ENCODE measurements around the gene FKBP9. TPM values are rescaled to one million over a fixed set of nuclear protein-coding genes. Genes with fewer than 3 reads are reported as not detected.
"Not testable (repeated sequence)": the region's sequence is repeated elsewhere in the genome, so short reads cannot be mapped to it uniquely, and the experiment has no call there.

Gene FKBP9
- polyA plus RNA-seq, 3 donors: 189 to 211 (median 195) TPM

DNA sequence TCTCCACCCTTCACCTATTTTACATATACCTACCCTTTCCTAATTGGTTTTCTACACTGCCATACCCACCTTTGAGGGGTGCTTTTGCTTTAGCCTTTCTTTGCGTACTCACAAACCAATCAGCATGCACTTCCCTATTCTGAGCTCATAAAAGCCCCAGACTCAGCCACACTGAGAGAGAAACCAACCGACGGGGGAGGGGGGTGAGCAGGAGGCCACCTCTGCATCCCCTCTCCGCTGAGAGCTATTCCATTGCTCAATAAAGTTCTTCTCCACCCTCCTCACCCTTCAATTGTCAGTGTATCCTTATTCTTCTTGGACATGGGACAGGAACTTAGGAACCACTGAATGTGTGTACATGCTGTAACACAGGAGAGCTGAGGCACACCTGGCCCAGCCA, 9.0 kb upstream of the FKBP9 start:
- DNase-seq (ENCODE audit: low read depth in 3 of 3, low spot score in 2 of 3): no peak

DNA sequence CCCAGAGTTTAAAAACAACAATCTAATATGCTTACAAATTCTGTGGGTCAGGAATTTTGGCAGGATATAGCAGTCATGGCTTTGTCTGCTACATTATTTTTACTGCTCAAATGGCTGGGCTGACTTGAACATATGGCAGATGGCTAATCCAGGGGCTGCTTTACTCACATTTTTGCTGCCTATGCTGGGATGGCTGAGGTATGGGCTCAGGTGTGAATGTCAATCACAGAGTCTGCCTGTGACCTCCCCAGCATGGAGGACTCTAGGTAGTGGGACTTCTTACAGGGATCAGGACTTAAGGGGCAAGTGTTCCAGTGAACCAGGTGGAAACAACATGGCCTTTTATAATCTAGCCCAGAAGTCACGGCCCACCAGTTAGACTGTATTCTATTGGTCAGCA, 4.4 kb upstream of the FKBP9 start:
- DNase-seq (ENCODE audit: low read depth in 3 of 3, low spot score in 2 of 3): no peak

DNA sequence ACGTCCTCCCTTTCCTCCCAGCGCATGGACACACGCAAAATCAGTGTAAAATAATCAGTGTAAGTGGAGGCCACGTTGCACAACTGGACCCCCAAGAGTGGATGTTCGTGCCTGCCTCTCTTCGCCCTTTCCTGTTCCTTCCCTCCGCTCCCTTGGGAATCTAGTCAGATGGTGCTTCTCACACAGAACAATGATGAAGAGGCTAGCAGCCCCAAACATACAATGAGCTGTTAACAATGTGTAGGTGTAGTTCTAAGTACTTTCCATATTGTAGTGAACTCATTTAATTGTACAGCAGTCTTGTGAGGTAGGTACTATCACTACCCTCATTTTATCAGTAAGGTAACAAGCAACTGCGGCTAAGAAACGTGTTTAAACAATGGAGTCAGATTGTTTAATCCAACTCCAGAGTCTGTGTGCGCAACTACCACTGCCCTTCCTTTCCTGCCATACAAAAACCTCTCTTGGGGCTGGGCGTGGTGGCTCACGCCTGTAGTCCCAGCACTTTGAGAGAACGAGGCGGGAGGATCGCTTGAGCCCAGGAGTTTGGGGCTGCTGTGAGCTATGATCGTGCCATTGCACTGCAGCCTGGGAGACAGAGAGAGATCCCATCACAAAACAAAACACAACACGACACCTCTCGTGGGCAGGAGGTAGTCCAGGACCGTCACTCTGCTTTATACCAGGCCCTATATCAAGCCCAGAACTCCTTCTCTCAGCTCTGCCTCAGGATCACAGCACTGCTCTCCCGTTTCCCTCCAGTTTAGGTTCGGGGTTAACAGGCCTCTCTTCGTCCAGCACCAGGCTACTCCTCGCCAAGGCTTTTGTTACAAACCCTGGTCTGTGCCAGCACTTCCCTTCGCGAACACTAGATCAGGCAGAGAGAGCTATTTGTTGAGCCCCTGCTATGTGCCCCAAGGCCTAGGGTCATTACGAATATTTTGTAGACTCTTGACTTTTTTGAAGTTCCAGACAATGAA, 1.1 kb downstream of the FKBP9 start:
- no peak for DNase-seq (ENCODE audit: low read depth in 3 of 3, low spot score in 2 of 3)

DNA sequence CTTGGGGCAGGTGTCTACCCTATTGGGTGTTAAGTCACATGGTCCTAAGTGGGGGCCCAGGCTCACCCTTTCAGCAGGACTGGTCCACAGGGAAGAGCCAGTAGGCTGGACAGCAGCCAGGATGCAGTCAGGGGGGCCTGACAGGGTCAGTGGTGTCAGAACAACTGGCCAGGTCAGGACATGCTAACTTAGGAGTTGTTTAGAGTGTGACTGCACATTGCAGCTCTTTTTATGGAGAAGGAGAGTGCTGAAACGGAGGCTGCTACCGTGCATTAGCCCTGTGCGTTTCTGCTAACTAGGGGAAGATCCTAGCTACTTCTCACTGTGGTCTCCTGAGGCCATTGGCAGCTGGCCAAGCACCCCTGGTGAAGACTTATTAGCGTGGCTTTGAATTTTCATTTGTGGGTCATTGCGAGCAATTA, 6.7 kb downstream of the FKBP9 start:
- not testable (repeated sequence) for DNase-seq (ENCODE audit: low read depth in 3 of 3, low spot score in 2 of 3)

DNA sequence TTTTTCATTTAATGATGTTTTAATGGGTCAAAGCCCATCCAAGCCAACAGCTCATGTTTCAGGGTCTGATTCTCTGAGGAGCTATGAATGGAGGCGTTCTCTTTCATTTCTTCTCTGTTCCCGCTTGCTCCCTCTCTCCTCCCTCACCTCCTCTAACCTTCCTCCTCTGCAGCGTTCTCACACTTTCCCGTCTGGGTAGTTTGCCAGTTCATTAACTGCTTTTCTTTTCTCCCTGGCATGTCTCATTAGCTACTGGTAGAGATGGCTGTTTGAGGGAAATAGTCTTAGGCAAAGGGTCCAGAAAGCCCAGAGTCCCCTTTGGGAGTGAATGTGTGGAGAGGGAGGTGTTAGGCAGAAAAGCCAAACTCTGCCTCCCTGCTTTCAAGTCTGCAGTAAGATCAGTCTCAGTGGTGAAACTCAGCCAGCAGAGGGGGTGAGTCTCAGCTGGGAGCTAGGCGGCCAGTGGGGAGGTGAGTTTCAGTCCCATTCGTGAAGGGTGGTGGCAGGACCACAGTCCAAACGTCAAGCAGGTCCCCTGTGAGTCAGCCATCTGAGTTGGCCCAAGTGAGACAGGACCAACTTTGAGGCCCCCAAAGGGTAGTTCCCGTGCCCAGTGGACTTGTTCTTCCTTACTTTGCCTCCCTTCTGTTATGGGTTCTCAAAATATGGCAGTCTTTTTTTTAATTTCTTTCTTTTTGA, 7.4 kb downstream of the FKBP9 start:
- DNase-seq (ENCODE audit: low read depth in 3 of 3, low spot score in 2 of 3): not testable (repeated sequence)

DNA sequence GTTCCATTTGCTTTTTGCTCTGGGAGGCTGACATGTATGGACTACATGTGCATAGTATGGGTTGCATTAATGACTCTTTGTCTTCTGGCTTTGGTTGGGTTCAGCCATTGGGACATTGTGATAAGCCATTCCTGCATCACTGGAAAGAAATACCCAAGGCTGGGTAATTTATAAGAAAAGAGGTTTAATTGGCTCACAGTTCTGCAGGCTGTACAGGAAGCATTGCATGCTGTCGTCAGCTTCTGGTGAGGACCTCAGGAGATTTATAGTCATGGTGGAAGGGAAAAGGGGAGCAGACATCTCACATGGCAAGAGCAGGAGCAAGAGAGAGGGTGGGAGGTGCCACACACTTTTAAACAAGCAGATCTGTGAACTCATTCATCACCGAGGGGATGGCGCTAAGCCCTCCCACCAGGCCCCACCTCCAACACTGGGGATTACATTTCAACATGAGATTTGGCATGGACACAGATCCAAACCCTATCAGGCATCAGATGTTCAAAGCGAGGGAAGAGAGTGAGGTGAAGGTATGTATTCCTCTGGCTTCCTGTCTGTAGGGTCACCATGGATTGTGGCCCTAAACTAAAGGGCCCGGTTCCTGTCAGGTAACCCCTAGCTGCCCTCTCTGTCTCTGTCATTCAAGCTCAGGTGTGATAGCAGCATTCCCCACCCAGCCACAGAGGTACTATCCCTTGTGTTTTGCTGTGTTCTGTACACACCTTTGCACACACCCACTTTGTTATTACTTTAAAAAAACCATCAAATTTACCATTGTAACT, 9.4 kb downstream of the FKBP9 start:
- DNase-seq (ENCODE audit: low read depth in 3 of 3, low spot score in 2 of 3): not testable (repeated sequence)

DNA sequence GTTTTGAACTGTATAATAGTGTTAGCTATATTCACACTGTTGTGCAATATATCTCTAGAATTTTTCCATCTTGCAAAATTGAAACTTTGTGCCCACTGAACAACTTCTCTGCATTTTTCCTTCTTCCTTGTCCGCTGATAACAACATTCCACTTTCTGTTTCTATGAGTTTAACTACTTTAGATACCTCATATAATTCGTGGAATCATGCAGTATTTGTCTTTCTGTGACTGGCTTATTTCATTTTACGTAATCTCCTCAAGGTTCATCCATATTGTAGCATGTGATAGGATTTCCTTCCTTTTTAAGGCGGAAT, 10.0 kb downstream of the FKBP9 start:
- not testable (repeated sequence) for DNase-seq (ENCODE audit: low read depth in 3 of 3, low spot score in 2 of 3)

DNA sequence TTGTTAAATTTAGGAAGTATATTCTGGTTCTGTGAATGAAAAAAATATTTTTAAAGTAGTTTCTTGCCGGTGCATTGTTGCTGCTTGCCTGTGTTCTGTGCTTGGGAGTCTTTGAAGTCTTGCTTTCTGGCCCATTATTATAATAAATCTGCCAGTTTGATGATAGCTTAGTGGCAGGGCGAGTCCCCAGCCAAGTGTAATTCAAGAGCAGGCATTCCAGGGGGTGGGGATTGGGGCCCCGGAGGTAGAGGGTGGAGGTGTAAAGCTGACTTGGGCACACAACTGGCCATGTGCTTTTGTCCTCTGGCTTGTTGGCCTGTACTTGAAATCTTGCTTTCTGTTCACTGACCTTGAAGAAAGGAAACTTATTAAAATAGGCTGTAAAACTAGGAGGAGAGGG, 14.7 kb downstream of the FKBP9 start:
- DNase-seq (ENCODE audit: low read depth in 3 of 3, low spot score in 2 of 3): not testable (repeated sequence)

DNA sequence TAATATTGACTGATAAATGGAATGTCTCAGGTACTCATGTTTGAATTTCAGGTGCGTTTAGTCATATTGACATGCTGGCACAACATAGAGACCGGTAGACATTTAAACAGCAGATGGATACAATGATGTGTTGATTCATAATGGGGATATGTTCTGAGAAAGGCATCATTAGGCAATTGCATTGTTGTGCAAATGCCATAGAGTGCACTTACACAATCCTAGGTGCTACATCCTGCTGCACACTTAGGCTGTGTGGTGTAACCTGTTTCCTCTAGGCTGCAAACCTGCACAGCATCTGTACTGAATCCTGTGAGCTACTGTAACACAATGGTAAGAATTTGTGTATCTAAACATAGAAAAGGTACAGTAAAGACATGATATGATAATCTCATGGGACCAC, 19.9 kb downstream of the FKBP9 start:
- not testable (repeated sequence) for DNase-seq (ENCODE audit: low read depth in 3 of 3, low spot score in 2 of 3)

DNA sequence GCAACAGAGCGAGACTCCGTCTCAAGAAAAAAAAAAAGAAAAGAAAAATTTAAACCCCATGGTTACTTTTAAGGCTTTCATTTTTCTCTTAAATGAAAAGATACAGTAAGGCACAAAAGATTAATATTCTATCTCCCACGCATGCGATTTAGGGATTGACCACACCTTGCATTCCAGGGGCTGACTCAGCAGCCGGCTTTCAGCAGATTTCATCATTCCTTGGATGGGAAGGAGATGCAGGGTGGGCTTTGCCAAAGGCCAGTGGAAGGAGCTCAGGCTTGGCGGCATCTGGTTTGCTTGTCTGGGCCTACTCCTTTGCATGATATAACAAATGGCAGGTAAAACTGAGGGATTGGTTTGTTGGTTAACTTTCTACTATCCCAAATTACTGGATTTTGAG, 22.0 kb downstream of the FKBP9 start:
- not testable (repeated sequence) for DNase-seq (ENCODE audit: low read depth in 3 of 3, low spot score in 2 of 3)

DNA sequence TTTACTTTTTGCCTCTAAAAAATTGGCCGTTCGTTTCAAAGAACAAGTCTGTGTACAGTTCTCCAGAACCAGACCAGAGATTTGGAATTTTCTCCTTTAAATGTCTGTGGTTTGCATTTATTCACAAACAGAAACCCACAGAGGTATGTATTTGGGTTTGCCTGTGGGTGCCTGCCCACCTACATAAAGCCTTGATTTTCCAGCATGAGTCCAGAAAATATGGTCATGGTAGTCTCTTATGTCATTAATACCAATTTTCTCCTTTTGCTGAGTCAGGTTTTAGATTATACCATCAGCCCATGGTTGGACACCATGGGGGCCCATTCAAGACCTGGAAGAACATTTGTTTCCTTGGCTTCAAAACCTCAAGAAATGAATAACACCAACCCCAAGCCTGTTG, 22.7 kb downstream of the FKBP9 start:
- not testable (repeated sequence) for DNase-seq (ENCODE audit: low read depth in 3 of 3, low spot score in 2 of 3)

DNA sequence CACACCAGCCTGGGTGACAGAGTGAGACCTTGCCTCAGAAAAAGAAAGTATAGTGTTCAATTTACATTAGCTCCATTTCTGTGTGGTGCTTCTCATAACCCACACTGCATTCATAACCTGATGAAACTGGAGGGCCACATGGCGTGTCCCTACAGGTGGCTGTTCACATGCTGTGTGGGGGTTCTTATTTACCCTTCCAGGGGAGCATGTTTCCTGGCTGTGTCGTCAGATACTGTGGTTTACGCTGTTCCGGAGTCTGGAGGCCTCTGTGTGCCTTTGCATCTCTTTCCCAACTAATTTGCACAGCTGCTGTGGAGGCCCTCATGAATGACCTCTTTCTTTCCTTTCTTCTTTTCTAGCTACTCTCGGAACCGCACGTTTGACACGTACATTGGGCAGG, 30.9 kb downstream of the FKBP9 start:
- DNase-seq (ENCODE audit: low read depth in 3 of 3, low spot score in 2 of 3): not testable (repeated sequence)

DNA sequence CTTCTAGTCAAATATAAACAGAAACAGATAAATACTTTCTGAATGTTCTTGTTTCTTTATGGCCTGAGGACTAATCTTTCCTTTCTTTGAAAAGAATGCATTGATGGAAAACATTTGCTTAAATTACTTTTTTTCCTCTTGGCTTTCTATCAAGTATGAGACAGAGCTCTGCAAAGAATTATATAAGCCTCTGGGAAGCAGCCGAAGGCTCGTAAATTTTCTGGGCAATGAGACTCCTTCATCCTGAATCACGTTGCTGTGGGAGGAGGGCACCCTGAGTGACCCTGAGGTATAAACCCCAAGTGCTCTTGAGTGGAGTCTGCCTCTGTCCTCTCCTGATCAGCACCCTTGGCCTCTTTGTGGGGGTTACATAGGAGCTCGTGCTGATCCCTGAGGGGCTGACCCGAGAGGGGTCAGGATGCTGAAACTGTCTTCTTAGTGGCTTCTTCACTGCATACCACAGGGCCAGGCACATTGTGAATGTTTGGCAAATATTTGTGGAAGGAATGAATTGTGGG, 33.9 kb downstream of the FKBP9 start:
- DNase-seq (ENCODE audit: low read depth in 3 of 3, low spot score in 2 of 3): peak in 1 of 3 donors; percentile 33

DNA sequence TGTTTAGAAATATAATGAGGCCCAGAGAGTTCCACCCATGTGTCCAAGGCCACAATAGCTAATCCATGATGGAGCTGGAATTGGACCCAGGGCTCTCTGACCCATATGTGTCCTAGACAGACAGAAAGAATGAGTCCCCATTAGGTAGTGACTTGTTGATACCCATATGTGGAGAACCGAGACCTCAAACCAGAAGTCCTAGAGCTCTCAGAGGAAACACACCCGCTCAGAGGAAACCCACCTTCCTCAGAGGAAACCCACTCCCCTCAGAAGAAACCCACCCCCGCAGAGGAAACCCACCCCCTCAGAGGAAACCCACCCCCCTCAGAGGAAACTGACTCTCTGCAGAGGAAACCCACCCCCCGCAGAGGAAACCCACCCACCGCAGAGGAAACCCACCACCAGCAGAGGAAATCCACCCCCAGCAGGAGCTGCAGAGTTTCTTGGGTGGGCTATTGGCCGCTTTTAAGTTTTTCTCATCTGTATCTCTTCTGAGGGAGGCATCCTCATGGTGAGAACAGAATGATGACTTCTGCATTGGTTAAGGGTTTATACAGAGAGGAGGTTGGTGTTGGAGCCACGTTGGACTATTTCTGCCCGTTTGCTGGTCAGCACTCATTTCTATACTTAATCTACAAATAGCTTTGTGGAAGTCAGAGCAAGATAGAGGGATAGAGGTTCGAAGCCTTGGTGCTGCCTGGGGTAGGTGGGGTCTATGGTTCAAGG, 34.9 kb downstream of the FKBP9 start:
- not testable (repeated sequence) for DNase-seq (ENCODE audit: low read depth in 3 of 3, low spot score in 2 of 3)

DNA sequence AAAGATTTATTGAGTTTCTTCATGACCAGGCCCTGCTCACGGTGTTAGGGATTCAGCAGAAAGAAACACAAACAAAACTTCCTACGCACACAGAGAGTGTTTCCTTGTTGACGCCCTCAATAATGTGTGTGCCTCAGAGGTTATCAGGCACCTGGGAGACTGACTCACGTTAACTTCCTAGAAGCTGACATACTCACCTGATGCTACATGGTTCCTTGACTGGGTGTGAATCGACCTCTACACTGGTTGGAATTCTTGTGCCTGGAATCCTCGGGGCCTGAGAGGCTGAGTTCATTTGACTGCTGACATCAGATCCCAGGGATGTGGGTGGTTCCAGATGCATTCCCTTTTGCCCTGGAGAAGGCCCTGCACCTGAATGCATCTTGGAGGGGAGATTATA, 35.5 kb downstream of the FKBP9 start:
- not testable (repeated sequence) for DNase-seq (ENCODE audit: low read depth in 3 of 3, low spot score in 2 of 3)

DNA sequence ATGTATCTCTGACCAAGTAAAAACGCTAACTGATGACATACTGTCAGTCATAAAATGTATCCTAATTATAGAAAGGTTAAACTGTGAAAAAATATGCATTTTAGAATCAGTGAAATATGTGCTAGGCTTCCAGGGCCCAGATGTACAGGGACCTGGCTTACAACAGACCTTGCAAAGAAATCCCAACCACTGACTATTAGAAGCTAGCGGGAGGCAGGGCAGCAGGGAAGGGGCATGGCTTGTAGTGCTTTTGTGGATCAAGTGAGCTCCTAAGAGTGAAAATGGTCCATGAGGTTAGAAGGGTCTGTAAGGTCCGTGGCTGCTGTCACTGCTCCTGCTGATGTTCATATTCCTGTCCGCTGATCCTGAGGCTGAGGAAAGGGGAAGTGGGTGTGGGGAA, 40.7 kb downstream of the FKBP9 start:
- not testable (repeated sequence) for DNase-seq (ENCODE audit: low read depth in 3 of 3, low spot score in 2 of 3)

DNA sequence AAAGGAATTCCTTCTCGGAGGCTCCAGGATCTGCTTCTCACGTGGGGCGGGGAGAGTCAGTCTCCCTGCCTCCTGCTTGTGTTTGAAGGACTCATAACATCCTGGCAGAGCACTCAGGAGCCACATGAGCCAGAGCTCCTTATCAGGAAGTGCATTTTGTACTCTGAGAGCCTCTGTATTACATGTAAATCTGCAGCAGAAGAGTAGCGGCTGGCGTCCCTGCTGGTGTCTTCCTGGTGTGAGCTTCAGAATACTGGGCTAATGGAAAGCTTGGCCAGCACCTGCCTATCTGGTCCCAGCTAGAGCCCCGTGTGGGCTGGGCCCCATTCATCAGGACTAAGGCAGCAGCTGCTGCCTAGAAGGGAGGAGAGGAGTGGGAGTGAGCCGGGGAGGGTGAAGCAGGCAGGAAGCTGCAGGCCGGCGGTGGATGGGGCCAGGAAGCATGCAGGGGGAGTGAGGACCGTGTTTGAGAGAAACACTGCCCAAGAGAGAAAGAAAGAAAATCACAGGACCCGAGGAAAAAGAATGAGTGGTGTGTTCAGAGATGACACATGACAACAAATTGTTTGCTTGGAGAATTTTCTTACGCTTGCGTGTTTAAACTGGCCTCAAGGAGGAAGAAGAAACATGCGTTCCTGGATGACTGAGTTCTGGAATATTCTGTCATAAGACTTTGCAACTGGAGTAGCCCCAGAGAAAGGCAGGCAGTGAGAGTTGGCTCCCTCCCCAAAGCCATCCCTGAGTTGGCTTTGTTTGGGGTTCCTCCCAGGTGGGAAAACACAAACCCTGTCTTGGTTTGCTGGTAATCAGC, 41.3 kb downstream of the FKBP9 start:
- DNase-seq (ENCODE audit: low read depth in 3 of 3, low spot score in 2 of 3): peak in 2 of 3 donors; percentile 24 to 34

DNA sequence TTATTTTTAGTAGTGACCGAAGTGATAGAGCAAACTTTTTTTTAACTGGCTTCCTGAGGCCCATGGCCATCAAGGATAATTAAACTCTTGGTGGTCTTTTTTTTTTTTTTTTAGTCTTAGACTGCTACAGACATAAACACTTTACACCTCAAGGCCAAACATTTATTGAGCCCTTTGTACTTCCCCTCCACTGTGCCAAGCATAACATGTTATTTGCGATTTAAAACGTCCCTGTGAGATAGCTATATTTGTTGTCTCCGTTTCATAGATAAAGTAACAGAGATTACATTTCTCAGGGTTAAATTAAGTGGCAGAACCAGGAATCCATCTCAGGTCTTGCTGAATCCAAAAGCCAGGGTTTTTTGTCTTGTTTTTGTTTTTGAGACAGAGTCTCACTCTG, 42.1 kb downstream of the FKBP9 start:
- not testable (repeated sequence) for DNase-seq (ENCODE audit: low read depth in 3 of 3, low spot score in 2 of 3)

DNA sequence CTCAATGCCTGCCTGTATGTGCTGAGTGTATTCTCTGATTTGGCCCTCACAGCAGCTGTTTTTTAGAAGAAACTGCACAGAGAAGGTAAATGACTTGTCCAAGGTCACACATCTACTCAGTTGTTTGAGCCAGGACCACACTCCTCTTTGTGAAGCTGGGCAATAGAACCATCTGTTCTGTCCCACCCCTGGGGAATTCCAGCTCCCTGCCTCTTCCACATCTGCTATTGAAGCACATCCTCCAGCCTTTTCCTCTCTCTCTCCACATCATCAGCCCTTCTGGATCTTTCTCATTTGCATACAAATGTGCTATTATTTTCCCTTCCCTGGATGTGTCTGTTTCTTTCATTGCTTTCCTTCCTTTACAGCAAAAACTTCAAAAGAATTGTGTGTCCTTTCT, 45.9 kb downstream of the FKBP9 start:
- DNase-seq (ENCODE audit: low read depth in 3 of 3, low spot score in 2 of 3): not testable (repeated sequence)

Data from right renal cortex interstitium (tissue), 3 donors.